HUES48 (cell line): Measurements from ENCODE around the gene COLEC12.

ENCODE experiments used
- H3K27ac ChIP-seq: one replicate; pipeline ENCODE4 v1.7.0; 2013; ENCODE audit warnings: low read depth, low read length, inconsistent platforms
- H3K27me3 ChIP-seq: 2 replicates; pipeline ENCODE4 v1.6.1; 2013; ENCODE audit warnings: mild to moderate bottlenecking, low read length; ENCODE audit not compliant: control insufficient read depth, insufficient read depth
- H3K36me3 ChIP-seq: 2 replicates; pipeline ENCODE4 v1.6.1; 2013; ENCODE audit warnings: low read length; ENCODE audit not compliant: control insufficient read depth, insufficient read depth
- H3K4me1 ChIP-seq: 2 replicates; pipeline ENCODE4 v1.6.1; 2013; ENCODE audit warnings: mild to moderate bottlenecking, low read length; ENCODE audit not compliant: control insufficient read depth, insufficient read depth
- H3K4me3 ChIP-seq: 2 replicates; pipeline ENCODE4 v1.5.1; 2013; ENCODE audit warnings: mild to moderate bottlenecking, low read depth, low read length
- H3K9ac ChIP-seq: 2 replicates; pipeline ENCODE4 v1.6.1; 2013; ENCODE audit warnings: mild to moderate bottlenecking, low read depth, low read length, moderate library complexity
- H3K9me3 ChIP-seq: 2 replicates; pipeline ENCODE4 v1.6.1; 2013; ENCODE audit warnings: low read length; ENCODE audit not compliant: control insufficient read depth, insufficient read depth

Gene COLEC12

GRCh38 chr18:421247-422155 is 79.0 kb downstream of the COLEC12 start:
- Histone ChIP-seq H3K9me3 (no peaks in the 10 kb centered on the region), H3K9ac (no peak overlapping the region), H3K4me1 (peaks cover 8% of the 10 kb centered on the region), H3K36me3 (no peaks in the 10 kb centered on the region), H3K4me3 (no peak overlapping the region), H3K27ac (no peak overlapping the region), H3K27me3 (no peaks in the 10 kb centered on the region)

GRCh38 chr18:420661-421246 is 79.7 kb downstream of the COLEC12 start:
- H3K36me3 ChIP-seq: no peaks in the 10 kb centered on the region
- H3K9me3 ChIP-seq: no peaks in the 10 kb centered on the region
- H3K4me3 ChIP-seq: no peak overlapping the region
- peaks cover 8% of the 10 kb centered on the region for H3K4me1 ChIP-seq
- H3K27ac ChIP-seq: no peak overlapping the region
- no peaks in the 10 kb centered on the region for H3K27me3 ChIP-seq
- no peak overlapping the region for H3K9ac ChIP-seq

GRCh38 chr18:419541-420175 is 80.8 kb downstream of the COLEC12 start:
- peaks cover 8% of the 10 kb centered on the region for H3K4me1 ChIP-seq
- no peaks in the 10 kb centered on the region for H3K9me3 ChIP-seq
- no peak overlapping the region for H3K4me3 ChIP-seq
- H3K27ac ChIP-seq: no peak overlapping the region
- H3K36me3 ChIP-seq: no peaks in the 10 kb centered on the region
- H3K9ac ChIP-seq: no peak overlapping the region
- H3K27me3 ChIP-seq: no peaks in the 10 kb centered on the region

- peaks cover 8% of the 10 kb centered on the region for H3K4me1 ChIP-seq
- no peaks in the 10 kb centered on the region for H3K27me3 ChIP-seq
- no peaks in the 10 kb centered on the region for H3K36me3 ChIP-seq
- no peak overlapping the region for H3K9ac ChIP-seq
- no peaks in the 10 kb centered on the region for H3K9me3 ChIP-seq
- H3K27ac ChIP-seq: no peak overlapping the region
- H3K4me3 ChIP-seq: no peak overlapping the region
Observed at GRCh38 chr18:417495-417894, 83.0 kb downstream of the COLEC12 start.

GRCh38 chr18:416930-417329 is 83.6 kb downstream of the COLEC12 start:
- H3K36me3 ChIP-seq: no peaks in the 10 kb centered on the region
- no peaks in the 10 kb centered on the region for H3K27me3 ChIP-seq
- H3K9ac ChIP-seq: no peak overlapping the region
- H3K4me3 ChIP-seq: no peak overlapping the region
- no peak overlapping the region for H3K27ac ChIP-seq
- no peaks in the 10 kb centered on the region for H3K9me3 ChIP-seq
- H3K4me1 ChIP-seq: peaks cover 8% of the 10 kb centered on the region

- H3K4me1 ChIP-seq: peaks cover 5% of the 10 kb centered on the region
- no peak overlapping the region for H3K4me3 ChIP-seq
- no peaks in the 10 kb centered on the region for H3K9me3 ChIP-seq
- H3K27me3 ChIP-seq: no peaks in the 10 kb centered on the region
- no peaks in the 10 kb centered on the region for H3K36me3 ChIP-seq
- no peak overlapping the region for H3K27ac ChIP-seq
- no peak overlapping the region for H3K9ac ChIP-seq
Observed at GRCh38 chr18:415617-416612, 84.6 kb downstream of the COLEC12 start.

- no peak overlapping the region for H3K27ac ChIP-seq
- no peaks in the 10 kb centered on the region for H3K27me3 ChIP-seq
- H3K4me3 ChIP-seq: no peak overlapping the region
- H3K4me1 ChIP-seq: no peaks in the 10 kb centered on the region; the same call in 1 of the 2 replicates
- no peaks in the 10 kb centered on the region for H3K36me3 ChIP-seq
- no peak overlapping the region for H3K9ac ChIP-seq
- no peaks in the 10 kb centered on the region for H3K9me3 ChIP-seq
Observed at GRCh38 chr18:415047-415446, 85.5 kb downstream of the COLEC12 start.

- Histone ChIP-seq H3K9ac (no peak overlapping the region), H3K36me3 (no peaks in the 10 kb centered on the region), H3K4me1 (no peaks in the 10 kb centered on the region; the same call in 1 of the 2 replicates), H3K27ac (no peak overlapping the region), H3K9me3 (no peaks in the 10 kb centered on the region), H3K27me3 (no peaks in the 10 kb centered on the region), H3K4me3 (no peak overlapping the region)
Observed at GRCh38 chr18:413233-413632, 87.3 kb downstream of the COLEC12 start.

- H3K27ac ChIP-seq: no peak overlapping the region
- no peak overlapping the region for H3K4me3 ChIP-seq
- no peaks in the 10 kb centered on the region for H3K4me1 ChIP-seq
- no peak overlapping the region for H3K9ac ChIP-seq
- no peaks in the 10 kb centered on the region for H3K27me3 ChIP-seq
- H3K36me3 ChIP-seq: no peaks in the 10 kb centered on the region
- H3K9me3 ChIP-seq: no peaks in the 10 kb centered on the region; the same call in 1 of the 2 replicates
Observed at GRCh38 chr18:410047-410455, 90.5 kb downstream of the COLEC12 start.

GRCh38 chr18:408367-408766 is 92.1 kb downstream of the COLEC12 start:
- Histone ChIP-seq H3K4me3 (no peak overlapping the region), H3K36me3 (no peaks in the 10 kb centered on the region), H3K4me1 (no peaks in the 10 kb centered on the region), H3K9me3 (no peaks in the 10 kb centered on the region; the same call in 1 of the 2 replicates), H3K9ac (no peak overlapping the region), H3K27me3 (no peaks in the 10 kb centered on the region), H3K27ac (no peak overlapping the region)
